Neural cell (in vitro differentiated cells): ENCODE data around the gene PGS1. TPM values are rescaled to one million over a fixed set of nuclear protein-coding genes. Genes with fewer than 3 reads are reported as not detected.

ENCODE experiments used
- H2AFZ ChIP-seq: fragments of 200-600, 300-800 bp; sonication (generic), shearing (Covaris generic); 2 replicates; pipeline ENCODE4 v1.6.0; 2014; ENCODE audit warnings: low read depth, mild to moderate bottlenecking, antibody characterized with exemption, low read length, moderate library complexity
- H3F3A ChIP-seq: fragments of 200-600 bp; shearing (Covaris generic); 2 replicates; pipeline ENCODE4 v1.6.1; 2016; ENCODE audit warnings: mild to moderate bottlenecking, moderate library complexity, mixed read lengths, antibody characterized with exemption, low read length; ENCODE audit not compliant: insufficient read depth, poor library complexity, severe bottlenecking
- H3K27ac ChIP-seq: fragments of 200-600, 300-800 bp; sonication (generic), shearing (Covaris generic); 2 replicates; pipeline ENCODE4 v1.5.1; 2014; ENCODE audit warnings: mild to moderate bottlenecking, low read length, moderate library complexity
- H3K27me3 ChIP-seq: fragments of 300-800, 200-600 bp; sonication (generic), shearing (Covaris generic); 2 replicates; pipeline ENCODE4 v1.6.0; 2014; ENCODE audit warnings: mild to moderate bottlenecking, low read depth, low read length, moderate library complexity; ENCODE audit not compliant: insufficient read depth
- H3K36me3 ChIP-seq: fragments of 300-800, 200-600 bp; sonication (generic), shearing (Covaris generic); 2 replicates; pipeline ENCODE4 v1.5.1; 2014; ENCODE audit warnings: mild to moderate bottlenecking, antibody characterized with exemption, low read length, moderate library complexity; ENCODE audit not compliant: insufficient read depth
- H3K4me2 ChIP-seq: fragments of 300-800, 200-600 bp; sonication (generic), shearing (Covaris generic); 2 replicates; pipeline ENCODE4 v1.6.0; 2014; ENCODE audit warnings: mild to moderate bottlenecking, low read length
- H3K4me3 ChIP-seq: fragments of 300-800, 200-600 bp; sonication (generic), shearing (Covaris generic); 2 replicates; pipeline ENCODE4 v1.5.1; 2014; ENCODE audit warnings: mild to moderate bottlenecking, low read length, moderate library complexity
- H3K79me2 ChIP-seq: fragments of 200-600 bp; shearing (Covaris generic); replicated peaks from 2 replicates; pipeline ENCODE4 v1.6.0; 2014; ENCODE audit warnings: mild to moderate bottlenecking, low read length, moderate library complexity; ENCODE audit not compliant: insufficient read depth
- H3K9ac ChIP-seq: fragments of 300-800, 200-600 bp; sonication (generic), shearing (Covaris generic); 2 replicates; pipeline ENCODE4 v1.6.1; 2016; ENCODE audit warnings: mild to moderate bottlenecking, low read length, mixed read lengths
- H3K9me2 ChIP-seq: fragments of 200-600 bp; shearing (Covaris generic); 2 replicates; pipeline ENCODE4 v1.6.1; 2016; ENCODE audit warnings: mild to moderate bottlenecking, low read length, mixed read lengths; ENCODE audit not compliant: insufficient read depth
- H3K9me3 ChIP-seq: fragments of 200-600, 300-800 bp; sonication (generic), shearing (Covaris generic); 2 replicates; pipeline ENCODE4 v1.6.1; 2016; ENCODE audit warnings: mild to moderate bottlenecking, mixed run types, low read length, moderate library complexity, mixed read lengths
- H4K20me1 ChIP-seq: fragments of 200-600 bp; shearing (Covaris generic); 2 replicates; pipeline ENCODE4 v1.6.1; 2016; ENCODE audit warnings: mild to moderate bottlenecking, mixed run types; ENCODE audit not compliant: insufficient read depth
- CTCF ChIP-seq: fragments of 450-650 bp; IDR thresholded peaks from 2 replicates; pipeline ENCODE4 v1.5.1; 2014; ENCODE audit warnings: antibody characterized with exemption, mild to moderate bottlenecking, moderate library complexity; ENCODE audit not compliant: poor library complexity, severe bottlenecking
- EP300 ChIP-seq: fragments of 450-650 bp; conservative IDR thresholded peaks from 2 replicates; pipeline ENCODE4 v1.6.1; 2014; ENCODE audit warnings: antibody characterized with exemption, mild to moderate bottlenecking, moderate library complexity; ENCODE audit not compliant: poor library complexity, severe bottlenecking
- EZH2 ChIP-seq: fragments of 200-600, 300-800 bp; shearing (Covaris generic), sonication (generic); IDR thresholded peaks from 2 replicates; pipeline ENCODE4 v1.6.1; 2014; ENCODE audit warnings: antibody characterized with exemption, low read length, borderline replicate concordance, mild to moderate bottlenecking; ENCODE audit not compliant: insufficient read depth, poor library complexity, severe bottlenecking
- MXI1 ChIP-seq: fragments of 450-650 bp; conservative IDR thresholded peaks from 2 replicates; pipeline ENCODE4 v1.6.1; 2014; ENCODE audit warnings: antibody characterized with exemption, mild to moderate bottlenecking; ENCODE audit not compliant: poor library complexity, severe bottlenecking
- POLR2AphosphoS5 ChIP-seq: IDR thresholded peaks from 2 replicates; pipeline ENCODE4 v1.6.1; 2012
- RAD21 ChIP-seq: fragments of 450-650 bp; conservative IDR thresholded peaks from 2 replicates; pipeline ENCODE4 v1.6.1; 2014; ENCODE audit warnings: antibody characterized with exemption, mild to moderate bottlenecking, moderate library complexity
- REST ChIP-seq: IDR thresholded peaks from 2 replicates; pipeline ENCODE4 v1.6.1; 2012; ENCODE audit warnings: borderline replicate concordance
- SMC3 ChIP-seq: fragments of 450-650 bp; conservative IDR thresholded peaks from 2 replicates; pipeline ENCODE4 v1.6.1; 2014; ENCODE audit warnings: antibody characterized with exemption, mild to moderate bottlenecking, moderate library complexity; ENCODE audit not compliant: poor library complexity
- TAF1 ChIP-seq: IDR thresholded peaks from 2 replicates; pipeline ENCODE4 v1.6.1; 2012; ENCODE audit warnings: low read depth
- polyA plus RNA-seq: library from polyadenylated mRNA; depleted of rRNA; stranded (reverse); fragments of >200 nt; gene quantifications from 2 replicates; pipeline ENCODE4 v1.2.3, GENCODE V29; 2014

PGS1 gene
- polyA plus RNA-seq, 1 donor from 2014 or later = 65.7 TPM

- Histone ChIP-seq H3K27ac (no peak overlapping the region), H3K9me3 (no peaks in the 10 kb centered on the region), H3K9ac (no peak overlapping the region), H3K27me3 (no peaks in the 10 kb centered on the region), H2AFZ (no peak overlapping the region), H3K79me2 (peaks cover 64% of the 10 kb centered on the region), H3F3A (no peaks in the 10 kb centered on the region), H3K36me3 (no peaks in the 10 kb centered on the region), H3K9me2 (no peaks in the 10 kb centered on the region), H4K20me1 (no peaks in the 10 kb centered on the region), H3K4me2 (no peak overlapping the region), H3K4me3 (no peak overlapping the region)
- TF ChIP-seq EP300 (no peak), CTCF (no peak), REST (no peak), POLR2AphosphoS5 (no peak), RAD21 (no peak), MXI1 (no peak), EZH2 (no peak), TAF1 (no peak), SMC3 (no peak)
Observed at GRCh38 chr17:78384479-78385175, 6.2 kb downstream of the PGS1 start.

- Histone ChIP-seq H3K4me3 (no peak overlapping the region), H3K9ac (no peak overlapping the region), H3K4me2 (no peak overlapping the region), H3K27ac (no peak overlapping the region), H3K27me3 (no peaks in the 10 kb centered on the region), H3K9me2 (no peaks in the 10 kb centered on the region), H2AFZ (no peak overlapping the region), H3K36me3 (no peaks in the 10 kb centered on the region), H3F3A (no peaks in the 10 kb centered on the region), H4K20me1 (no peaks in the 10 kb centered on the region), H3K9me3 (no peaks in the 10 kb centered on the region), H3K79me2 (peaks cover 36% of the 10 kb centered on the region)
- no peak for TF ChIP-seq EP300
- TF ChIP-seq TAF1 = no peak
- no peak for TF ChIP-seq REST
- no peak for TF ChIP-seq POLR2AphosphoS5
- TF ChIP-seq EZH2 = no peak
- TF ChIP-seq RAD21 = no peak
- no peak for TF ChIP-seq SMC3
- TF ChIP-seq CTCF = no peak
- TF ChIP-seq MXI1 = no peak
Observed at GRCh38 chr17:78387977-78388941, 9.8 kb downstream of the PGS1 start.
